Posterior vena cava (tissue), 2 donors: ENCODE data around the gene ALDH3A2. TPM values are rescaled to one million over a fixed set of nuclear protein-coding genes. Genes with fewer than 3 reads are reported as not detected.

Experiments
- DNase-seq: peaks from one replicate; pipeline ENCODE4 v3.0.0-alpha.2; 2020; ENCODE audit warnings: low spot score
- intact Hi-C, 2 donors: fragments of 100-400 bp; cut with DNase I; formaldehyde crosslinking; loops; one replicate each; pipeline versions ENCODE4 v1.14.1 to v1.14.2; 2022 to 2023
- total RNA-seq, 2 donors: library from RNA; stranded (reverse); fragmentation: NEBNext Ultra II Directional; extraction: Animal tissue kit (Norgen Biotek cat#: 25700); gene quantifications; one replicate each; pipeline ENCODE4 v1.2.1, GENCODE V29; 2021
- donor health status: DM: yes; HTN: yes; CAD: no.
- donor health status: DM: yes; HTN: yes; CAD: no.

Gene ALDH3A2
- total RNA-seq, 2 donors from 2014 or later: 38.8 to 45.3 TPM

GRCh38 chr17:19708431-19709175, 60.1 kb downstream of the ALDH3A2 start:
- intact Hi-C loops: no loop called here
- DNase-seq: no peak

- no peak for DNase-seq
- intact Hi-C loops: no loop called here
Measured at GRCh38 chr17:19709841-19710240, 61.3 kb downstream of the ALDH3A2 start.

- DNase-seq: no peak
- intact Hi-C loops: no loop called here
Measured at GRCh38 chr17:19712436-19713004, 64.0 kb downstream of the ALDH3A2 start.

GRCh38 chr17:19713462-19713861, 64.9 kb downstream of the ALDH3A2 start:
- DNase-seq: no peak
- intact Hi-C loops: no loop called here

- no peak for DNase-seq
Measured at GRCh38 chr17:19713901-19714361, 65.4 kb downstream of the ALDH3A2 start.

GRCh38 chr17:19714542-19715411, 66.2 kb downstream of the ALDH3A2 start:
- intact Hi-C loops: loop anchor here in 1 of 2 donors (1.0 kb wide), 1 partner anchor 43 kb away; no protein-coding TSS in a partner anchor

More at GRCh38 chr17:19713901-19714361, 65.4 kb downstream of the ALDH3A2 start:
- intact Hi-C loops: loop anchor here in 1 of 2 donors (1.0 kb wide), 1 partner anchor 43 kb away; no protein-coding TSS in a partner anchor

GRCh38 chr17:19716108-19717030, 67.8 kb downstream of the ALDH3A2 start, which contains the start of gene SLC47A2:
TSS of gene SLC47A2 (minus strand) at chr17:19716584. CDS start at chr17:19716555, 29 bp downstream.
- intact Hi-C loops: no loop called here
- DNase-seq: no peak

More at GRCh38 chr17:19714542-19715411, 66.2 kb downstream of the ALDH3A2 start:
- DNase-seq: no peak

GRCh38 chr17:19717031-19717360, 68.4 kb downstream of the ALDH3A2 start:
- intact Hi-C loops: no loop called here
- DNase-seq: no peak

GRCh38 chr17:19717411-19717908, 68.9 kb downstream of the ALDH3A2 start:
- intact Hi-C loops: no loop called here
- no peak for DNase-seq

- DNase-seq: peak; percentile 46
- intact Hi-C loops: no loop called here
Measured at GRCh38 chr17:19718041-19718612, 69.6 kb downstream of the ALDH3A2 start.

- DNase-seq: peak; percentile 76
- intact Hi-C loops: no loop called here
Measured at GRCh38 chr17:19718613-19719354, 70.2 kb downstream of the ALDH3A2 start.

GRCh38 chr17:19719355-19720209, 71.0 kb downstream of the ALDH3A2 start:
- DNase-seq: peak; percentile 42
- intact Hi-C loops: no loop called here

GRCh38 chr17:19720210-19720475, 71.6 kb downstream of the ALDH3A2 start:
- DNase-seq: no peak
- intact Hi-C loops: no loop called here

GRCh38 chr17:19720631-19721426, 72.3 kb downstream of the ALDH3A2 start:
- intact Hi-C loops: no loop called here
- DNase-seq: no peak

GRCh38 chr17:19723964-19724363, 75.4 kb downstream of the ALDH3A2 start:
- intact Hi-C loops: no loop called here
- no peak for DNase-seq
